Testis (tissue), 5 donors: Measurements from ENCODE around the gene SYT11. TPM values are rescaled to one million over a fixed set of nuclear protein-coding genes. Genes with fewer than 3 reads are reported as not detected.
A peak's percentile ranks its signal among the peaks of the same experiment; 100 is the strongest.

Source experiments
- DNase-seq: peaks from one replicate; pipeline ENCODE4 v3.0.0-alpha.2; 2019
- H3K27ac ChIP-seq, 2 donors: fragments of 200-600 bp; sonication (generic); one replicate each; pipeline ENCODE4 v1.5.1; 2019
- H3K27me3 ChIP-seq: fragments of 200-600 bp; sonication (generic); one replicate; pipeline ENCODE4 v1.5.1; 2019
- H3K36me3 ChIP-seq: fragments of 200-600 bp; sonication (generic); one replicate; pipeline ENCODE4 v1.5.1; 2017; ENCODE audit warnings: low read depth; ENCODE audit errors: missing control alignments
- H3K4me1 ChIP-seq: fragments of 200-600 bp; sonication (generic); one replicate; pipeline ENCODE4 v1.5.1; 2019
- H3K4me3 ChIP-seq, 2 donors: fragments of 200-600 bp; sonication (generic); one replicate each; pipeline ENCODE4 v1.5.1; 2017 to 2019
- H3K9me3 ChIP-seq: fragments of 200-600 bp; sonication (generic); one replicate; pipeline ENCODE4 v1.5.1; 2017
- POLR2A ChIP-seq: fragments of 450-650 bp; IDR thresholded peaks from one replicate; pipeline ENCODE4 v1.6.1; 2017; ENCODE audit warnings: antibody characterized with exemption, mild to moderate bottlenecking, moderate library complexity
- WGBS, 2 donors: methylation state at CpG; one replicate each; pipeline ENCODE4 v1.1.5; 2018; 5-methylcytosine and 5-hydroxymethylcytosine counted together
- intact Hi-C: fragments of 100-400 bp; cut with DNase I; formaldehyde crosslinking; loops from one replicate; pipeline ENCODE4 v1.15.1; 2023; ENCODE audit warnings: low total_unique reads
- long read RNA-seq, 2 donors: transcript quantifications; one replicate each; lab custom pipeline, GENCODE V29; 2026
- polyA plus RNA-seq: library from polyadenylated mRNA; stranded (reverse); fragments of 350-450 nt; fragmentation: Illumina TruSeq; extraction: RNeasy Lipid Tissue Mini Kit (QIAGEN cat#74804); gene quantifications from one replicate; pipeline ENCODE4 v1.2.3, GENCODE V29; 2014; ENCODE audit warnings: low read depth, low replicate concordance; ENCODE audit not compliant: insufficient read depth
- total RNA-seq, 2 donors: library from RNA; depleted of rRNA; stranded (reverse); fragments of >200 nt; gene quantifications; one replicate each; pipeline ENCODE4 v1.2.3, GENCODE V29; 2016
- TF ChIP-seq, protein P1 (sequence below), 3 experiments: fragments of 450-650 bp in 2 of 3; fragments of 200-600 bp in 1 of 3; sonication (generic) in 1 of 3; IDR thresholded peaks; one replicate each; pipeline ENCODE4 v1.5.1; 2016 to 2019; ENCODE audit warnings: antibody characterized with exemption in 3 of 3, mild to moderate bottlenecking in 2 of 3, moderate library complexity in 1 of 3

SYT11 gene, protein sequence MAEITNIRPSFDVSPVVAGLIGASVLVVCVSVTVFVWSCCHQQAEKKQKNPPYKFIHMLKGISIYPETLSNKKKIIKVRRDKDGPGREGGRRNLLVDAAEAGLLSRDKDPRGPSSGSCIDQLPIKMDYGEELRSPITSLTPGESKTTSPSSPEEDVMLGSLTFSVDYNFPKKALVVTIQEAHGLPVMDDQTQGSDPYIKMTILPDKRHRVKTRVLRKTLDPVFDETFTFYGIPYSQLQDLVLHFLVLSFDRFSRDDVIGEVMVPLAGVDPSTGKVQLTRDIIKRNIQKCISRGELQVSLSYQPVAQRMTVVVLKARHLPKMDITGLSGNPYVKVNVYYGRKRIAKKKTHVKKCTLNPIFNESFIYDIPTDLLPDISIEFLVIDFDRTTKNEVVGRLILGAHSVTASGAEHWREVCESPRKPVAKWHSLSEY
- total RNA-seq = 10 to 100 TPM; 17.9 to 19.7 TPM
- 23.4 TPM for polyA plus RNA-seq
- long read RNA-seq, donor 1, full-length matches to known transcripts = 6 of 30 reads
- long read RNA-seq, donor 1, partial matches to known transcripts = 24 of 30 reads
- long read RNA-seq, donor 1, other reads (novel, unspliced or antisense) = 0 of 30 reads
- long read RNA-seq, donor 2 = 0 reads

DNA sequence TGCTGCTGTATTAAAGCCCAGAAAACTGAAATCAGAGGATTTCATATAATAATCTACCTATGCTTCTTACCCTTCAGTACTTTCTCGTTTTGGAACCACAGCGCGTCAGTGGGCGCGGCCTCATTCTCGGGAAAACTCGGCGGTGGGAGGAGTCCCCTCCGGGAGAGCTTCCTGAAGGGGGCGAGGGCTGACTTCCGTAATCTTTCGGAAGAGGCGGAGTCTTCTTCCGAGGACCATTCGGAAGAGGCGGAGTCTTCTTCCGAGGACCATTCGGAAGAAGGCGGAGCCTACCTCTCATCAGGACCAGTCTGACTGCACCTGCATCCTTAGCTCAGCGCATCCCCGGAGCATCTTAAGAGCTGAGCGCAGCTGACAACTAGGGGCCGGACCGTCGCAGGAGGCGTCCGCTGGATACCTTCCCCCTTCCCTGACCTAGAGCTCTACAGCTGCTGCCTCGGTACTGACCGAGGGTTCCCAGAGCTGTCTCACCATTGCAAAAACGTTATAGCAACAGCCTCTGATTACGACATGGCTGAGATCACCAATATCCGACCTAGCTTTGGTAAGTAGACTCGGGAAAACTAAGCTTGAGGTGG is at the start of gene SYT11:
Gene SYT11 (plus strand): TSS at position 334 of the 596 bp plus-strand sequence. CDS start 195 bp downstream, at position 529.
- peak; percentile 97 for DNase-seq
- H3K4me3 ChIP-seq = peak within 1 kb of the TSS; percentile 51 to 59
- intact Hi-C loops = no loop called here
- peaks cover 19% of the 10 kb centered on the region for H3K4me1 ChIP-seq
- WGBS, 2 donors = 0 to 1% methylated on average over 21 to 33 of the region's 33 CpGs
- peak within 1 kb of the TSS; percentile 88 to 96 for H3K27ac ChIP-seq
- no peak for TF ChIP-seq POLR2A
- TF ChIP-seq, protein P1, sequence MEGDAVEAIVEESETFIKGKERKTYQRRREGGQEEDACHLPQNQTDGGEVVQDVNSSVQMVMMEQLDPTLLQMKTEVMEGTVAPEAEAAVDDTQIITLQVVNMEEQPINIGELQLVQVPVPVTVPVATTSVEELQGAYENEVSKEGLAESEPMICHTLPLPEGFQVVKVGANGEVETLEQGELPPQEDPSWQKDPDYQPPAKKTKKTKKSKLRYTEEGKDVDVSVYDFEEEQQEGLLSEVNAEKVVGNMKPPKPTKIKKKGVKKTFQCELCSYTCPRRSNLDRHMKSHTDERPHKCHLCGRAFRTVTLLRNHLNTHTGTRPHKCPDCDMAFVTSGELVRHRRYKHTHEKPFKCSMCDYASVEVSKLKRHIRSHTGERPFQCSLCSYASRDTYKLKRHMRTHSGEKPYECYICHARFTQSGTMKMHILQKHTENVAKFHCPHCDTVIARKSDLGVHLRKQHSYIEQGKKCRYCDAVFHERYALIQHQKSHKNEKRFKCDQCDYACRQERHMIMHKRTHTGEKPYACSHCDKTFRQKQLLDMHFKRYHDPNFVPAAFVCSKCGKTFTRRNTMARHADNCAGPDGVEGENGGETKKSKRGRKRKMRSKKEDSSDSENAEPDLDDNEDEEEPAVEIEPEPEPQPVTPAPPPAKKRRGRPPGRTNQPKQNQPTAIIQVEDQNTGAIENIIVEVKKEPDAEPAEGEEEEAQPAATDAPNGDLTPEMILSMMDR (IDR thresholded peaks at IDR 0.05) = no peak
- H3K36me3 ChIP-seq = no peaks in the 10 kb centered on the region
- no peaks in the 10 kb centered on the region for H3K9me3 ChIP-seq
- H3K27me3 ChIP-seq = no peaks in the 10 kb centered on the region

DNA sequence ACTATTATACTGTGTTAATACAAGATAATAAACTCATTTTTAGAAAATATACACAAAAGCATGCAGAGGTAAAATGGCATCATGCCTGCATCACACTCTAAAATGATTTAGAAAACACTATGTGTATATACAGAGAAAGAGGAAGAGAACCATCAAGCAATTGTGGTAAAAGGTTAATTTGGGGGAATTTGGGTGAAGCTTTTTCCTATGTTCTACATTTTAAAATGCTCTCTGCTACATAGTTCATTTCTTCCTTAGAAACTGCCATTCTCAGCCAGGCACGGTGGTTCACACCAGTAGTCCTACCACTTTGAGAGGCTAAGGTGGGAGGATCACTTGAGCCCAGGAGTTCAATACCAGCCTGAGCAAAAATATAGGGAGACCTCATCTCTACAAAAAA is 46.5 kb upstream of the SYT11 start:
- 82 to 100% methylated on average over 1 of the region's 1 CpG for WGBS, 2 donors
- Histone ChIP-seq H3K27me3 (no peaks in the 10 kb centered on the region), H3K4me1 (no peaks in the 10 kb centered on the region), H3K9me3 (no peaks in the 10 kb centered on the region), H3K4me3 (no peak overlapping the region), H3K36me3 (no peaks in the 10 kb centered on the region), H3K27ac (no peak overlapping the region)
- no peak for TF ChIP-seq POLR2A
- TF ChIP-seq, protein P1 (IDR thresholded peaks at IDR 0.05) = no peak
- intact Hi-C loops = no loop called here
- DNase-seq = no peak

DNA sequence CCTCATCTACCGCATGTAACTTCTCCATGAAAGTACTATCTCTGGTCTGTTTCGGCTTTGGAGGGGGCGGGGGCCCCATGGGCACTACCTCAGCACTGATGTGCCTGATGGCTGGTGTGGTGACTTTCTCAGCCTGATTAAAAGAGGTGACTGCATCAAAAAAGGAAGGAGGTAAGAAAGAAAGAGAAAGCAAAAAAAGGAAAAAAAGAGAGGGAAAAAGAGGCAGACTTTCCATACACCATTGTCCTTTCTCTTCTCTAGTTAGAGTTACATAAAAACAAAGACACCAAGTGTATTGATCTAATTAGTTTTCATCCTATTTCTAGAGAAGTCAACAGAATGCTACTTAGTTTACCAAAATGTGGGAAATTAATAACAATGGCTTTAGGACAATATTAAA is 45.7 kb upstream of the SYT11 start:
- Histone ChIP-seq H3K4me3 (no peak overlapping the region), H3K27ac (no peak overlapping the region), H3K36me3 (no peaks in the 10 kb centered on the region), H3K4me1 (no peaks in the 10 kb centered on the region), H3K9me3 (no peaks in the 10 kb centered on the region), H3K27me3 (no peaks in the 10 kb centered on the region)
- no peak for DNase-seq
- intact Hi-C loops = no loop called here
- TF ChIP-seq POLR2A = no peak
- TF ChIP-seq, protein P1 (IDR thresholded peaks at IDR 0.05) = no peak
- WGBS, 2 donors = 72 to 79% methylated on average over 3 of the region's 3 CpGs

DNA sequence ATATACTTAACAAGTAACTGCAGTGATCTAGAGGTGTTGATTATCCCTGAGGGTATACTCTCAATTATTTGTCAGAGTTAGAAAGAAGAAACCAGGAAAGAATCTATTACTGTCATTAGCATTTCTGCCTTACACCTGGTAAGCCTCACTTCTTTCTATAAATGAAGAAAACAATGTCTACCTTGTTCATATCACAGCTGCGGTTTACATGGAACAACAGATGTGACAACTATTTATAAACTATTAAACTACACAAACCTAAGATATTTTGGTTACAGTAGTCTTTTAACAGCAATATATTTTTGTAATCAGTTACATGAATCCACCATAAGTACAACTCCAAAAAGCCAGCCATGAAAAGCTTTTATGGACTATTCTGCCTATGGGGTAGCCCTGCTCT is 43.0 kb upstream of the SYT11 start:
- Histone ChIP-seq H3K4me3 (no peak overlapping the region), H3K4me1 (no peaks in the 10 kb centered on the region), H3K27ac (no peak overlapping the region), H3K36me3 (no peaks in the 10 kb centered on the region), H3K27me3 (no peaks in the 10 kb centered on the region), H3K9me3 (no peaks in the 10 kb centered on the region)
- WGBS, 2 donors = 78 to 97% methylated on average over 1 of the region's 1 CpG
- no peak for DNase-seq
- intact Hi-C loops = no loop called here
- TF ChIP-seq POLR2A = no peak
- TF ChIP-seq, protein P1 (IDR thresholded peaks at IDR 0.05) = no peak
